ENCODE results near the gene C5AR1.

The C5AR1 gene

DNA sequence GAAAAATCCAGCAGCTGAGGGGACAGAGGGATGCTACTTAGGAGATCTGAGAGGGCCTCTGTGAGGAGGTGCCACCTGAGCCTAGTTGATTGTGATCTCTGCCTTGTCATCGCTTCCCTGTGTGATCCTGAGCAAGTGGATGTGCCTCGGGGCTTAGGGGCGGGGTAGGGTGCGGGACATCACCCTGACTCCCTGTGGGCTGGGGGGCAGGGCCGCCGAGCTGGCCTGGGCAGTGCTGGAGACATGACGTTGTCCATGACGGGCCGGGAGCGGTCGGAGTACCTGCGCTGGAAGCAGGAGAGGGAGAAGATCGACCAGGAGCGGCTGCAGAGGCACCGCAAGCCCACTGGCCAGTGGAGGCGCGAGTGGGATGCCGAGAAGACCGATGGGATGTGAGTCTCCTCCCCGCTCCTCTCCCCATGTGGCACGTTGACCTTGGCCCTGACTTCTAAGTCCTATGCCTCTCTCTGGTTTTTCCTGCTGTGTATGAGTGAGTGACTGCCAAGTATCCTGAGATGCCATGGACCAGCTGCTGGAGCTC is 43.2 kb upstream of the C5AR1 start:
- Histone ChIP-seq H3K27ac (replicated peaks) (no peak overlapping the region), H3K27me3 (ENCODE audit: insufficient read depth, poor library complexity, severe bottlenecking) (no peaks in the 10 kb centered on the region), H3K4me3 (replicated peaks; ENCODE audit: insufficient read depth, low read length) (no peak overlapping the region)
- TF ChIP-seq GABPA (IDR thresholded peaks at IDR 0.05; ENCODE audit: low read depth) (no peak), CTCF (IDR thresholded peaks at IDR 0.05; ENCODE audit: insufficient read depth, low read length) (no peak), SPI1 (IDR thresholded peaks at IDR 0.05; ENCODE audit: borderline replicate concordance, low read depth) (no peak), POLR2AphosphoS5 (IDR thresholded peaks at IDR 0.05; ENCODE audit: low read depth) (no peak)
- TF ChIP-seq, protein P1, sequence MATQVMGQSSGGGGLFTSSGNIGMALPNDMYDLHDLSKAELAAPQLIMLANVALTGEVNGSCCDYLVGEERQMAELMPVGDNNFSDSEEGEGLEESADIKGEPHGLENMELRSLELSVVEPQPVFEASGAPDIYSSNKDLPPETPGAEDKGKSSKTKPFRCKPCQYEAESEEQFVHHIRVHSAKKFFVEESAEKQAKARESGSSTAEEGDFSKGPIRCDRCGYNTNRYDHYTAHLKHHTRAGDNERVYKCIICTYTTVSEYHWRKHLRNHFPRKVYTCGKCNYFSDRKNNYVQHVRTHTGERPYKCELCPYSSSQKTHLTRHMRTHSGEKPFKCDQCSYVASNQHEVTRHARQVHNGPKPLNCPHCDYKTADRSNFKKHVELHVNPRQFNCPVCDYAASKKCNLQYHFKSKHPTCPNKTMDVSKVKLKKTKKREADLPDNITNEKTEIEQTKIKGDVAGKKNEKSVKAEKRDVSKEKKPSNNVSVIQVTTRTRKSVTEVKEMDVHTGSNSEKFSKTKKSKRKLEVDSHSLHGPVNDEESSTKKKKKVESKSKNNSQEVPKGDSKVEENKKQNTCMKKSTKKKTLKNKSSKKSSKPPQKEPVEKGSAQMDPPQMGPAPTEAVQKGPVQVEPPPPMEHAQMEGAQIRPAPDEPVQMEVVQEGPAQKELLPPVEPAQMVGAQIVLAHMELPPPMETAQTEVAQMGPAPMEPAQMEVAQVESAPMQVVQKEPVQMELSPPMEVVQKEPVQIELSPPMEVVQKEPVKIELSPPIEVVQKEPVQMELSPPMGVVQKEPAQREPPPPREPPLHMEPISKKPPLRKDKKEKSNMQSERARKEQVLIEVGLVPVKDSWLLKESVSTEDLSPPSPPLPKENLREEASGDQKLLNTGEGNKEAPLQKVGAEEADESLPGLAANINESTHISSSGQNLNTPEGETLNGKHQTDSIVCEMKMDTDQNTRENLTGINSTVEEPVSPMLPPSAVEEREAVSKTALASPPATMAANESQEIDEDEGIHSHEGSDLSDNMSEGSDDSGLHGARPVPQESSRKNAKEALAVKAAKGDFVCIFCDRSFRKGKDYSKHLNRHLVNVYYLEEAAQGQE (IDR thresholded peaks at IDR 0.05; ENCODE audit: insufficient replicate concordance, low read depth), result no peak
- DNase-seq (ENCODE audit: low read depth in 1 of 2, low spot score in 1 of 2), result no peak

- Histone ChIP-seq H3K27ac (replicated peaks) (no peak overlapping the region), H3K27me3 (ENCODE audit: insufficient read depth, poor library complexity, severe bottlenecking) (no peaks in the 10 kb centered on the region), H3K4me3 (replicated peaks; ENCODE audit: insufficient read depth, low read length) (no peak overlapping the region)
- no peak for TF ChIP-seq POLR2AphosphoS5 (IDR thresholded peaks at IDR 0.05; ENCODE audit: low read depth)
- TF ChIP-seq SPI1 (IDR thresholded peaks at IDR 0.05; ENCODE audit: borderline replicate concordance, low read depth), result no peak
- TF ChIP-seq CTCF (IDR thresholded peaks at IDR 0.05; ENCODE audit: insufficient read depth, low read length), result no peak
- TF ChIP-seq, protein P1 (IDR thresholded peaks at IDR 0.05; ENCODE audit: insufficient replicate concordance, low read depth), result no peak
- TF ChIP-seq GABPA (IDR thresholded peaks at IDR 0.05; ENCODE audit: low read depth), result no peak
- DNase-seq (ENCODE audit: low read depth in 1 of 2, low spot score in 1 of 2), result no peak
These were observed 42.3 kb upstream of the C5AR1 start for GRCh38 chr19:47267350-47267759.

GRCh38 chr19:47268028-47268427 is 41.6 kb upstream of the C5AR1 start:
- TF ChIP-seq CTCF (IDR thresholded peaks at IDR 0.05; ENCODE audit: insufficient read depth, low read length), result no peak
- TF ChIP-seq GABPA (IDR thresholded peaks at IDR 0.05; ENCODE audit: low read depth), result no peak
- Histone ChIP-seq H3K4me3 (replicated peaks; ENCODE audit: insufficient read depth, low read length) (no peak overlapping the region), H3K27me3 (ENCODE audit: insufficient read depth, poor library complexity, severe bottlenecking) (no peaks in the 10 kb centered on the region), H3K27ac (replicated peaks) (no peak overlapping the region)
- DNase-seq (ENCODE audit: low read depth in 1 of 2, low spot score in 1 of 2), result no peak

DNA sequence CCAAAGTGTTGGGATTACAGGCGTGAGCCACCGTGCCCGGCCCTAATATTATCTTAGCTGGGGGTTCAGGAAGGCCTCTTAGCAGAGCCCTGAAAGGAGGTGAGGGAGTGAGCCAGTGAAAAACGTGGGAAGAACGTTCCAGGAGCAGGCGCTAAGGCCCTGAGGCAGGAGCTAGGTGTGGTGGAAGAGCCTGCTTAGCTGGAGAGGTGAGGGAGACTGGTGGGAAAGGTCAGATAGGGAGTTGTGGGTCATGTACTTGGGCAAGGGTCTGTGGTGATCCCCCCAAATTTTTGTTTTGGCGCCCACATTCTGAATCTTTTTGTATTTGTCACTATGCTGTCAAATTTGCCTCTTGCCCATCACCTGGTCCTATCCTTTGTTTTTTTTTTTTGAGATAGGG is 40.1 kb upstream of the C5AR1 start:
- Histone ChIP-seq H3K4me3 (replicated peaks; ENCODE audit: insufficient read depth, low read length) (no peak overlapping the region), H3K27me3 (ENCODE audit: insufficient read depth, poor library complexity, severe bottlenecking) (no peaks in the 10 kb centered on the region), H3K27ac (replicated peaks) (no peak overlapping the region)
- no peak for DNase-seq (ENCODE audit: low read depth in 1 of 2, low spot score in 1 of 2)
- TF ChIP-seq GABPA (IDR thresholded peaks at IDR 0.05; ENCODE audit: low read depth), result no peak
- TF ChIP-seq CTCF (IDR thresholded peaks at IDR 0.05; ENCODE audit: insufficient read depth, low read length), result no peak
- TF ChIP-seq, protein P1 (IDR thresholded peaks at IDR 0.05; ENCODE audit: insufficient replicate concordance, low read depth), result no peak
- no peak for TF ChIP-seq POLR2AphosphoS5 (IDR thresholded peaks at IDR 0.05; ENCODE audit: low read depth)
